Measurements from ENCODE around the gene PM20D2.
"Not testable (repeated sequence)": the region's sequence is repeated elsewhere in the genome, so short reads cannot be mapped to it uniquely, and the experiment has no call there.

The PM20D2 gene, protein sequence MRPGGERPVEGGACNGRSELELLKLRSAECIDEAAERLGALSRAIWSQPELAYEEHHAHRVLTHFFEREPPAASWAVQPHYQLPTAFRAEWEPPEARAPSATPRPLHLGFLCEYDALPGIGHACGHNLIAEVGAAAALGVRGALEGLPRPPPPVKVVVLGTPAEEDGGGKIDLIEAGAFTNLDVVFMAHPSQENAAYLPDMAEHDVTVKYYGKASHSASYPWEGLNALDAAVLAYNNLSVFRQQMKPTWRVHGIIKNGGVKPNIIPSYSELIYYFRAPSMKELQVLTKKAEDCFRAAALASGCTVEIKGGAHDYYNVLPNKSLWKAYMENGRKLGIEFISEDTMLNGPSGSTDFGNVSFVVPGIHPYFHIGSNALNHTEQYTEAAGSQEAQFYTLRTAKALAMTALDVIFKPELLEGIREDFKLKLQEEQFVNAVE

DNA sequence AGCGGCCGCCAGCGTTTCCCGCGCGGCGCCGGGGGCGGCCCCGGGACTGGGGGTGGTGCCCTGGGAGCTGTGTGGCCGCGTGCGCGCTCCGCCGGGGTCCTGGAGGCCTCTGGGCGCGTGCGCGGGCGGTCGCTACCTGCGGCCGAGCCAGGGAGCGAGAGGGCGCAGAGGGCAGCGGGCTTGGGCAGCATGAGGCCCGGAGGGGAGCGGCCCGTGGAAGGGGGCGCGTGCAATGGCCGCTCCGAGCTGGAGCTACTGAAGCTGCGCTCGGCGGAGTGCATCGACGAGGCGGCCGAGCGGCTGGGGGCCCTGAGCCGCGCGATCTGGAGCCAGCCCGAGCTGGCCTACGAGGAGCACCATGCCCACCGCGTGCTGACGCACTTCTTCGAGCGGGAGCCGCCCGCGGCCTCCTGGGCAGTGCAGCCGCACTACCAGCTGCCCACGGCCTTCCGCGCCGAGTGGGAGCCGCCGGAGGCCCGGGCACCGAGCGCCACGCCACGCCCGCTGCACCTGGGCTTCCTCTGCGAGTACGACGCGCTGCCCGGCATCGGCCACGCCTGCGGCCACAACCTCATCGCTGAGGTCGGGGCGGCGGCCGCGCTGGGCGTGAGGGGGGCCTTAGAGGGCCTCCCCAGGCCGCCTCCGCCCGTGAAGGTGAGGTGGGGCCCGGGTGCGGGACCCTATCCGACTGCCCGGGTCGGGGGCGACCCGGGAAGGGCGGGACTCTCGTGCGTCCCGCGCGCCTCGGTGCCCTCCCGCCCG lies at the start of gene PM20D2:
Gene PM20D2 (plus strand): TSS at position 100 of the 762 bp plus-strand sequence. CDS start 90 bp downstream, at position 190.
- DNase-seq: peak; percentile 56 to 79

DNA sequence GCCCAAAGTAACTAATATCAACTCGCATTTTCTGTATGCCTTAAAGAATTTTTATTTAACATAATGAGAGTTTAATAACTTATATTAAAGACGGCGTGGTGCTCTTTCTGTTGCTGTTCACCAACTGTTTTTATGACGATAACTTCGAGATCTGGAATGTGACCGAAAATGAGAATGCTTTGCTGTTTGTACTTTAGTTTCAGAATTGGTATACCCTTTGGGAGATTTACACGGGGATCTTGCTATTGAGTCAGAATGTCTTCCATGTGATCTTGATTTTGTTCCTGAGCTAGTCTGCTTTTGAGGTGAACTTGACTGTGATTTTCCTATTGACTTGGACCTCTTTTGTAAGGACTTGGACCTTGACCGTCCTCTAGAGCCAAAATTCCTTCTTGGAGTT lies 47.4 kb upstream of the PM20D2 start:
- DNase-seq: no peak

DNA sequence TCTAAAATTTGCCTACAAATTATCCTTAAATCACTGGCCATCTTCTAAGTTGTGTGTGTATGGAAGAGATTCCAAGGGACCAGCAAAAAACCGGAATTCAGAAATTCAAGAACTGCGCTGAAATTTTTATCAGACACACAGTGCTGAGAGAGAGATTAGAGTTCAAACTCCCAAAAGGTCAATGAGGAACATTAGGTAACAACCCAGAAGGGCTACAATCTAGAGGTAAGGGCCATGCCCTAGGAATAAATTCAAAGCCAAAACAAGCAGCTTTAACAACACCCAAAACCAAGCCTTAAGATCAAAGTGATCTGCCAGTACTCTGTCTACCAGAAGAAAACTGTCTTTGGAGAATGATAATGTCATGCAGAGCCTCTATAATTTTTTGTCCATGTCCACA lies 45.7 kb upstream of the PM20D2 start:
- no peak for DNase-seq

DNA sequence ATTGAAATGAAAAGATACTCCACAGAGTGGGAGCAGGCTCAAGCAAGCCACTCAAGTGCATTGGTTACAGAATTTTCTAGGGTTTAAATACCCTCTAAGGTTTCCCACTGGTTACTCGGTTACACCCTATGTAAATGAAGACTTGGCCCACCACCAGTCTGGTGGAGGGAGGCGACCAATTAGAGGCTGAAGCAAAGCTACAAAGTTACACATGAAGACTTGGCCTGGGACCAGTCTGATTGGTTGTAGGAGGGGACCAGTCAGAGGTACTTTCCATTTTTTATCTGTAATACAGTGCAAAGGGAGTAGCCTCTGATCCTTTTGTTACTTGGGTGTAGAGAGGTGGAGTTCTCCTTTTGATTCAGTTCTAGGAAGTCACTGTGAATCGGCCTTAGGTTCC lies 35.6 kb upstream of the PM20D2 start:
- no peak for DNase-seq

DNA sequence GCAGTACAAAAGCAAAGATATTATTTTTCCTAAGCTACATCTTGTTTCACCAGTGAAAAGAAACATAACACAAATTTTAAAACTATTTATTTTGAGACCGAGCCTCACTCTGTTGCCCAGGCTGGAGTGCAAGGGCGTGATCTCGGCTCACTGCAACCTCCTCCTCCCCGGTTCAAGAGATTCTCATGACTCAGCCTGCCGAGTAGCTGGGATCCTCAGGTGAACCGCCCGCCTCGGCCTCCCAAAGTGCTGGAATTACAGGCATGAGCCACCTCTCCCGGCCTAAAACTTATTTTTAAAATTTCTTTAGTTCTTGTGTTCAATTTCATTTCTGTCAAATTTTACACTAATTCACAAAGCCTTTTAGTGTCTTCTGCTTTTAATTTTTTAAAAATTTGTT lies 33.9 kb upstream of the PM20D2 start:
- no peak for DNase-seq

DNA sequence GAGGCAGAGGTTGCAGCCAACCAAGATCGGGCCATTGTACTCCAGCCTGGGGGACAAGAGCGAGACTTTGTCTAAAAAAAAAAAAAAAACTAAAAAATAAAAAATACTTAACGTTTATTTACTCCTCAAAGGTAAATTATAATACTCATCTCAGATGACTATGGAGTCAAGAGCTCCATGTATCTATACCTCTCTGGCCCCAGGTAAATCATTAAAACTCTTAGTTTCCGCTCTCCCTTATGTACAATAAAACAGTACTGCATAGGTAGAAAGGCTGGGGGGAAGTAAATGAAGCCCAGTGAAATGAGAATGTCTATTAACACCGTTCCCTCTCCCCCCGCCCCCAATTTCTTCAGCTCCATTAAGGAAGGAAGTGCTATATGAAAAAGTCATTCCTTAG lies 29.2 kb upstream of the PM20D2 start:
- no peak for DNase-seq

DNA sequence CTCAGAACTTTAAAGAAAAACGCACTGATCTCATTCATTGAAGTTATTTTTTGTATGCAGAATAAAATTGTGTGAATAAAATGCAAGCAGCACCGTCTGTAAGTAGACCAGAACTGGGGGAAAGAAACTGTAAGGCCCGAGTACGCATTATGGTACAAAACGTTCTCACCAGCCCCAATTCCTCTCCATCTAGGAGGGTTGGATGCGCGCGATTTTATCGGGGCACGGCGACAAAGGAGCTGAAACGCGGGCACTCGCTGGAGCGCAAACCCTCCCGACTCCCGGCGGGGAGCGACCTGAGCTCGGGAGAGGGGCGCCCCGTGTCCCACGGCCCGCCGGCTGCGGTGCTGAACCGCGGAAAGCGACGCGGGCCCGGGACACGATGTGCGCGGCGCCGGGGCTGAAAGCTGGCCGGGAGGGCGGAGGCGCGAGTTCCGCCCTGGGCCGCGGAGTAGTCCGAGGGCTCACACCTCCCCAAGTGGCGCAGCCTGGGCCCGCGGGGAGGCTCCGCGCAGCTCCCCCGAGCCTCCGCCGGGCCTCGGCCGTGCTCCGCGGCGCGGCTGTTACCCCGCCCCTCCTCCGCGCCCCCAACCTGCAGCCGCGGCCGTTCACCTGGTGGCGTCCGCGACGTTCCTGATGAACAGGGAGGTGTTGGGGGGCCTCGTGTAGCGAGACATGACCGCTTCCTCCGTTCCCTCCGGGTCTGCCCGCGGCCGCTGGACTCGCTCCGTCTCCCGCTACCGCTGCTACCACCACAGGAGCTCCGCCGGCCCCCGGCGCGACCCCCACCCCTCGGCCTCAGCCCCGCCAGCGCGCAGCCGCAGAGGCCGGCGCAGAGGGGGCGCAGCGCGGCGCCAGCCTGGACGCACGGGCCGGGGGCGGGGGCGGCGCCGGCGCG lies 28.4 kb upstream of the PM20D2 start, which contains the start of gene SRSF12:
Gene SRSF12 (minus strand): TSS at position 861 of the 898 bp plus-strand sequence. CDS start 184 bp downstream, at position 677.
- DNase-seq: peak; percentile 27 to 39

DNA sequence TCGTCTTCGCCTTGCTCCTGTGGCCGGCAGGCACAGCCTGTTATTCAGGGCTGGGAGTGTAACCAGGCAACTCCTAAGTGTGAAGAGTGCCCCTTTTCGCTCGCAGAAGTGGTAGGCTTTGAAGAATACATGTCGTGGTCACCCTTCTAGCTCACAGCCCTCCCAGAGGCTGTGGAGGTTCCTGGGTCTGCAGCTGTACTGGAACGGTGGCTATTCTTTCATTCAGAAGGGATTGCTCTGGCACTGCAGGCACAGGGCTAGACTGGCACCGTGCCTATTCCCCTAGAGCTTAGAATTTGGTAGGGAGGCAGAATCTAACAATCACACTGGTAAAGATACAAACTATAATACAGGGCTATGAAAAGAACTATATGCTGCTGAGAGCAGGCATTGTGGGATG lies 26.9 kb upstream of the PM20D2 start:
- DNase-seq: no peak

DNA sequence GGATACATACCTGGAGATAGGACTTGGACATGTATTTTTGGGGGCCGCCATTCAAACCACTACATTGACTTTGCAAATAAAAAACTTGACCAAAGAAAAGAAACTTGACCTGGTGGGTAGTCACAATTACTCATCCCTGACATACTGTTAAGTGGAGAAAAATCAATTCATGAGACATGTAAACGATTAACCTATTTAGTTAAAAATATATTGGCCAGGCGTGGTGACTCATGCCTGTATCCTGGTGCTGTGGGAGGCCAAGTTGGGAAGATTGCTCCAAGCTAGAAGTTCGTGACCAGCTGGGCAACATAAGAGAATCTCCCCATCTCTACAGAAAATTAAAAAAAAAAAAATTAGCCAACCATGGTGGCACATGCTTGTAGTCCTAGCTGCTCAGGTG lies 25.5 kb upstream of the PM20D2 start:
- DNase-seq: no peak

DNA sequence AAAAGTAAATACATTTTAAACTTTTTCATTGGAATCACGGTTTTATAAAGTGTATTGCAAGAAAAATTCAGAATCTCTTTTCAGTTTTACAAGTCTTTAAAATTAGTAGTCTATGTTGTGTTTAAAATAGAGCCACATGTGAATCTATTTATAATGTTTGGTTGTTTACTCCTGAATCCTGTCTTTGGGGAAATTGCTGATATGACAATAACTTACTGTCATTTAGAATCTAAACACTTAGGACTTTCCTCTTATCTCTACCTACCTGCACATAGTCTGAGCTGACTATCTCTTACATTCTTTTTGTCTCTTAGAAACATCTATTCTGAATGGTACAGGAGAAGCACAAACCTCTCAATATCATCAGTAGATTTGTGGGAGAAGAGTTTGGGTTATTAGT lies 23.9 kb upstream of the PM20D2 start:
- DNase-seq: no peak

DNA sequence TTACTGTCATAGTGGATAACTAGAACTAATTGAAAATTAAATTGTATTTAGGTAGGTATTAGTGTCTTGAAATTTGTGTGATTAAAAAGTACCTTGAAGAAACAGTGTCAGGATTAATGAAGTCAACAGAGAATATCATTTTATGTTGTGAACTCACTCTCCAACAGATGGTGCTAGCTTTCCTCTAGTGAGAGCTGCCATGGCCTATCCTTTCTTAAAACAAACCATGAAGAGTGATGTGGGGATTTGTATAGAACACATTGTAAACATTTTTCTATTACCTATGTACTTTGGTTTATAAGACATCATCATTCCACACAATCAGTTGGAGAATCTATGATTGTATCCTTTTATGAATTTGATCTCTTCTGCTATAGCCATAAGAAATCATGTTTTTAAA lies 23.2 kb upstream of the PM20D2 start:
- peak; percentile 44 to 45 for DNase-seq

DNA sequence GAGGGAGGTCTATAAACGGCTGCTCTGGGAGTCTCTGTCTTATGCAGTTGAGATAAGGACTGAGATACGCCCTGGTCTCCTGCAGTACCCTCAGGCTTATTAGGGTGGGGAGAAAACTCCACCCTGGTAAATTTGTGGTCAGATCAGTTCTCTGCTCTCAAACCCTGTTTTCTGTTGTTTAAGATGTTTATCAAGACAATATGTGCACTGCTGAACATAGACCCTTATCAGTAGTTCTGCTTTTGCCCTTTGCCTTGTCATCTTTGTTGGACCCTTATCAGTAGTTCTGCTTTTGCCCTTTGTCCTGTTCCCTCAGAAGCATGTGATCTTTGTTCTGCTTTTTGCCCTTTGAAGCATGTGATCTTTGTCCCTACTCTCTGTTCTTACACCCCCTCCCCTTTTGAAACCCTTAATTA lies 17.6 kb upstream of the PM20D2 start:
- not testable (repeated sequence) for DNase-seq

DNA sequence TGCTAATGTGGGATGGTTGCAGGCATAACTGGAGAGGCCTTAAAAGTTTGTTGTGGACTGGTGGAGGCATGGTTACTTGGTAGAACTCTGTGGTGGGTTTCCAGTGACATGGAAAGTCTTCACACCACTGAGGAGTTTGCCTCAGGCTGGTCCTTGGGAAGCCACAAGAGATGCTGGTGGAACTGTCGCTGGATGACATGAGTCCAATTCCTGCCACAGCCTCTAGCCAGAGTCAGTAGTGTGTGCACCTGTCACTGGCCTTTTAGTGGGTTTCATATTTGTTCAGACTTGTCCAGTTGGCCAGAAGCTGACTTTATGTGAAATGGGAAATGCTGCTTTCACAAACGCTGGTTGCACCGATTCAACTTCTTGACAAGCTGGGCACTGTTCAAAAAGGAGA lies 14.3 kb upstream of the PM20D2 start:
- DNase-seq: no peak

DNA sequence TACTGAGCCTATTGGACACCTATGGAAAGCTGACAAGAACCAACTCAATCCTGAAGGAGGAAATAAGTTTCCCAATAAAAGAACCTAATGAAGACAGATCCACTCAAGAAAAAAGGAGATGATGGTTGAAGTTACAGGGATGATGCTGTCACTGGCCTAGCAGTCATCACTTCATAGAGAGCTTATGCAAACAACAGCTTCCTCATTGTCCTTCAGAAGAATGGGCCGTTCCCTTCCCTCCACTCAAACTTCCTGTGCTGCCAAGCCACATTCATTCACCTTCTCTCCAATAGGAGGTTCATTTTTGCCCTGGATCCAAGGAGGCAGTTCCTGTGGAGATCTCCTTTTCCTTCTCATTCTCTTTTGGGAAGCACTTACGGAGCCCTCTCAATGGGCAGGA lies 13.8 kb upstream of the PM20D2 start:
- no peak for DNase-seq

DNA sequence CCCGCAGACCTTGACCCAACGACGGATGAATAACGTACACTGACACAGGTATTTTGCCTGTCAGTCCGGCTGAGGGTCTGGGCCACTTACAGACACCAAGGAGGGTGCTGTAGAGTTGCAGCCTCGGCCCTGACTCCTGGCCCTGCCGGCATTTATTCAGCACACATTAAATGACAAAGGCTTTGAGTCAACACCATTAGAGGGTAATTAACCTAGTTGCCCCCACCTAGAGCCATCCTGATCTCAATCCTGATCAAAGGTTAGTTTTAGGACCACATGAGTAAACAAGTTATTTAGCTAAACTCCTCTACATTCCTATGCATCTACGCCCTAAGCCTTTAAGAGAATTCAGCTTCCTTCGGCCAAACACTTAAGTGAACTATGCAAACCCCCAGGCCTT lies 11.9 kb upstream of the PM20D2 start:
- DNase-seq: no peak

DNA sequence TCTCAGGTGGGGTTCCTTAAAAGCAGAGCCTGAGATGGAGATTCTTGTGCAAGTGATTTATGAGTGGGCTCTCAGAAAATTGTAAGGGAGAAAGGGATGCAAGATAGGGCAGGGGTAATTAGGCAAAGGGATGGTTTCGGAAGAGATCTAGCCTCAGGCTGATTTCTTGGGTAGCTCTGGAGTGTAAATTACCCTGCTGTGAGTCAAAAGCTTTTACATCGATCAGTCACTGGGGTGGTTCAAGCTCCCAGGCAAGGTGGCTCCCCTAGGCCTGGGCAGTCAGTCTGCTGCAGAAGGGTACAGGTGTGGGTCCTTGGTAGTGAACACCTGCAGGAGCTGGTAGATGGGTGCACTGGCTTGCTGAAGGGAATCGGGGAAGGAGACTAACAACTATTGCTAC lies 11.1 kb upstream of the PM20D2 start:
- no peak for DNase-seq

DNA sequence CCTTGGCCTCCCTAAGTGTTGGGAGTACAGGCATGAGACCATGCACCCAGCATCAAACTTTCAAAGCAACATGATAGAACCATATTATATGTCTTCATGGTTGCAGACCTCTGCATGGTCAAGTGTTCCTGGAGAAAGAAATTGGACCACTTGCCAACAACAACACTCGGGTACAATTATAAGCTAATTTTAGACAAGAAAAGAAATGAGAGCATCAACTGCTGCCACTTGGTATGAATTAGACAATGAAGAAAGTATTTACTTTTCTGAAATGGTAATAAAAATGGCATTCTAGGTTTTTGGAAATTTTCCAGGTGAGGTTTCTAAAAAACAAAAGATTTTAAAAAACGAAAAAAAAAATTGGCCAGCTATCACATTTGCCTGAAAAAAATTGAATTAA lies 7.7 kb upstream of the PM20D2 start:
- no peak for DNase-seq

DNA sequence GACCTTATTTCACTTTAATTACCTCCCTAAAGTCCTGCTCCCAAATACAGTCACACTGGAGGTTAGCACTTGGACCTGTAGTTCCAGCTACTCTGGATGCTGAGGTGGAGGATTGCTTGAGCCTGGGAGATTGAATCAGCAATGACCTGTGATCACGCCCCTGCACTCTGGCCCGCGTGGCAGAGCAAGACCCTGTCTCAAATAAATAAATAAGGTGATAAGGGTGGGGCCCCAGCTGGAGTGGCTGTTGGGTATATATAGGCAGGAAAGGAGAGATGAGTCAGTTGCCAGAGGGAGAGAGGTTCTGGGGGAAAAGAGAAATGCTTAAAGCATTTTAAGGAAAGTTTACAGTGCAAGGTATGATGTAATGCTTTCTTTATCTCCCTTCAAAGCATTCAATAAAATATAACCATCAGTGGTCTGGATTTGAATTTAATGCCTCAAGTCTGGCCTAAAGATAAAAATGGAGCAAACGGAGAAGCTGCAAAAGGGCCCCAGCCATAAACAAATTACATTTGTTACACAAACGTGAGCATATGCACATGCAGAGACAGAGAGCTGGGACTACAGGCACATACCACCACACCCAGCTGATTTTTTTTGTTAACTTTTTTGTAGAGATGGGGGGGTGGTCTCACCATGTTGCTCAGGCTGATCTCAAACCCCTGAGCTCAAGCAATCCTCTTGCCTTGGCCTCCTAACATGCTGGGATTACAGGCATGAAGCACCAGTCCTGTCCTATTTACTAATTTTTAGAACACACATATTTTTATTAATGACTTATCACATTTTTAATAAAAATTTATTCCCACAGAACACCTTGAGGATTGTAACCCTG lies 6.1 kb upstream of the PM20D2 start:
- DNase-seq: no peak

DNA sequence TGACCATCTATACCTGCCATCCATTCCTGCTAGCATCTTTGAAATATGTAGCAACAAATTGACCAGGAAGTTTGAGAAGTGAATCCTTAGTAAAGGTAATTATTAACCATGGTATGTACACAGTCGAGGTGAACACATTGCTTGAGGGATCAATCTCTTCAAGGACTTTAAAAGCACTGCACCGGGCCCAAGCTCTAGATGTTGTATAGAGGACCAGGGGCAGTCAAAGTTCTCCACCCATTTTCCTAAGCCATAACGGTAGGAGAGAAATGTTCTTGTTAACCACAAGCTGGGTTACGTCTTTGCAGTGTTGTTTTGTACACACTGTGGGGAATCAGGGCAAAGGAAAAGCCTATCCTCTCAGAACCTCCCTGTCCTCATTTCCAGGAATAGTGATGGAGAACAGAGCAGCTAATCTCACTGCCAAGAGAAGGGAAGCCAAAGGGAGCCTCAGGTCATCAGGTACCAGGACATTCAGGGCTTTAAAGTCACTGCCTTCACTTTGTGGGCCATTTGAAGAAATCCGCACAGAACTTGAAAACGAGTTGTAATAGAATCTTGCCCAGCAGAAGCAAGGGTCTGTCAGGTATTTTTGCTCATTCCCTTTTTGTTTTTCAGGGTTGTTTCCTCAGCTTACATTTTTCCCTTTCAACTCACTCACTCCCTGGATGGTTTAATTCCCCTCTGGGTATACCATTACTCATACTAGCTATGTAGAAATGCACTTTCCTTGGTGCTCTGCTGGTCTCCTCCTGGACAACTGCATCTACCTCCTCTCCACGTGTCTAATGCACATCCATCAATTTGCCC lies 5.3 kb upstream of the PM20D2 start:
- no peak for DNase-seq

DNA sequence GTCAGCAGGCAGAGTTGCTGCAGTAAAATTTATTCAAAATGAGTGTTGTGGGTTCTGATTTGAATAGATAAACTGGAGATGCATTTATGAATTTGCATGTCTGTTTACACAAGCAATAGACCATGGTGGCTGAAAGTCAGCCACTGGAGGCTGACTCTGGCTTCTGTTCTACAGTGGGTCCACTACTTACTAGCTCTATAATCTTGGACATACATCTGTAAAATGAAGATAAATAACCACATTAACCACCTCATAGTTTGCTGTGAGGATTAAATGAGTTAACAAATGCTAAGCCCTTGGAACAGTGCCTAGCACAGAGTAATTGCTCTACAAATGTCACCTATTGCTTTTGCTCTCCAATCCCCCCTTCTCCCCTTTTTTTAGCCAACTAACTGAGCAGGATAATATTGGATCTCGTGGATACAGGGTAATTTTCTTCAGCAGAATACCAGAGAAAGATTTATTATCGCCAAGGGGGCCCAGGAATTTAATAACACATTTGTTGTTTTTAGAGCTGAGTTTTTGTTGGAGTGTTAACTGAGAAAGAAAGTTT lies 1.4 kb upstream of the PM20D2 start:
- no peak for DNase-seq

All from SHP77 (cell line).